GM10266 (cell line): Measurements from ENCODE around the gene NAXD.

Experiments used
- DNase-seq: peaks from one replicate; pipeline ENCODE4 v3.0.0; 2012; ENCODE audit errors: extremely low spot score
- CTCF ChIP-seq: IDR thresholded peaks from 2 replicates; pipeline ENCODE4 v1.5.1; 2012; ENCODE audit warnings: mild to moderate bottlenecking, low read depth; ENCODE audit not compliant: control insufficient read depth, insufficient read depth; ENCODE audit errors: missing control alignments

The NAXD gene

GRCh38 chr13:110641055-110642015 is 26.0 kb downstream of the NAXD start:
- no peak for TF ChIP-seq CTCF
- no peak for DNase-seq

GRCh38 chr13:110642291-110642981 is 27.1 kb downstream of the NAXD start:
- no peak for DNase-seq
- no peak for TF ChIP-seq CTCF

- TF ChIP-seq CTCF, result no peak
- DNase-seq, result no peak
Measured at GRCh38 chr13:110643324-110643723, 28.0 kb downstream of the NAXD start.

GRCh38 chr13:110643768-110644421 is 28.6 kb downstream of the NAXD start:
- no peak for TF ChIP-seq CTCF
- no peak for DNase-seq

GRCh38 chr13:110644892-110645521 is 29.7 kb downstream of the NAXD start:
- peak; percentile 62 for DNase-seq
- TF ChIP-seq CTCF, result peak; percentile 31

GRCh38 chr13:110645750-110646149 is 30.4 kb downstream of the NAXD start:
- DNase-seq, result no peak
- no peak for TF ChIP-seq CTCF
